GM12878 (cell line): Measurements from ENCODE around the gene NLN.
"Not testable (repeated sequence)": the region's sequence is repeated elsewhere in the genome, so short reads cannot be mapped to it uniquely, and the experiment has no call there.

Experiments
- BHLHE40 ChIP-seq, 2 experiments: fragments of 450-650 bp in 1 of 2; IDR thresholded peaks; 2 replicates each; pipeline ENCODE4 v1.6.1; 2011 to 2017; ENCODE audit warnings: low read depth in 2 of 2, borderline replicate concordance in 1 of 2, improper control_type of control experiment in 1 of 2, low read length in 1 of 2, mild to moderate bottlenecking in 1 of 2
- CHD1 ChIP-seq: IDR thresholded peaks from 2 replicates; pipeline ENCODE4 v1.6.1; 2012; ENCODE audit warnings: low read depth, low read length, improper control_type of control experiment
- CTCF ChIP-seq, 3 experiments: IDR thresholded peaks in 2 of 3; conservative IDR thresholded peaks in 1 of 3; 2 replicates each; pipeline ENCODE4 v1.5.1; 2011; ENCODE audit warnings: low read depth in 3 of 3, low read length in 3 of 3, mild to moderate bottlenecking in 3 of 3, control low read depth in 2 of 3, moderate library complexity in 2 of 3, inconsistent platforms in 1 of 3, mixed read lengths in 1 of 3; ENCODE audit not compliant: control insufficient read depth in 2 of 3, insufficient read depth in 1 of 3; ENCODE audit errors: extremely low read depth in 1 of 3
- EP300 ChIP-seq, 2 experiments: fragments of 150-350 bp in 1 of 2; IDR thresholded peaks; 2 replicates each; pipeline ENCODE4 v1.6.1; 2011 to 2012; ENCODE audit warnings: low read depth in 2 of 2, low read length in 2 of 2, borderline replicate concordance in 1 of 2, improper control_type of control experiment in 1 of 2, inconsistent platforms in 1 of 2; ENCODE audit not compliant: control insufficient read depth in 1 of 2
- EZH2 ChIP-seq: IDR thresholded peaks from 2 replicates; pipeline ENCODE4 v1.6.1; 2012; ENCODE audit warnings: low read depth, mild to moderate bottlenecking, control low read depth, inconsistent platforms, low read length, borderline replicate concordance; ENCODE audit not compliant: control insufficient read depth
- POLR2AphosphoS5 ChIP-seq: IDR thresholded peaks from 2 replicates; pipeline ENCODE4 v1.6.1; 2011; ENCODE audit warnings: mild to moderate bottlenecking, low read length, inconsistent platforms
- SUZ12 ChIP-seq: fragments of 200-600 bp; sonication (generic); IDR thresholded peaks from one replicate; pipeline ENCODE4 v1.6.1; 2018; ENCODE audit warnings: antibody characterized with exemption, mild to moderate bottlenecking; ENCODE audit not compliant: unreplicated experiment
- TF ChIP-seq, protein P1 (sequence below): fragments of 450-650 bp; IDR thresholded peaks from 2 replicates; pipeline ENCODE4 v1.6.1; 2016; ENCODE audit warnings: mild to moderate bottlenecking

- TF ChIP-seq CTCF (IDR thresholded peaks at IDR 0.05 in 2 of 3, conservative IDR thresholded peaks at IDR 0.05 in 1 of 3; ENCODE audit: control insufficient read depth in 2 of 3, extremely low read depth in 1 of 3, insufficient read depth in 1 of 3, low read depth in 3 of 3, low read length in 3 of 3); SUZ12; EP300 (IDR thresholded peaks at IDR 0.05; ENCODE audit: borderline replicate concordance in 1 of 2, control insufficient read depth in 1 of 2, low read depth in 2 of 2, low read length in 2 of 2); EZH2; BHLHE40 (IDR thresholded peaks at IDR 0.05; ENCODE audit: borderline replicate concordance in 1 of 2, low read depth in 2 of 2, low read length in 1 of 2); CHD1; POLR2AphosphoS5: not testable (repeated sequence)
- TF ChIP-seq, protein P1, sequence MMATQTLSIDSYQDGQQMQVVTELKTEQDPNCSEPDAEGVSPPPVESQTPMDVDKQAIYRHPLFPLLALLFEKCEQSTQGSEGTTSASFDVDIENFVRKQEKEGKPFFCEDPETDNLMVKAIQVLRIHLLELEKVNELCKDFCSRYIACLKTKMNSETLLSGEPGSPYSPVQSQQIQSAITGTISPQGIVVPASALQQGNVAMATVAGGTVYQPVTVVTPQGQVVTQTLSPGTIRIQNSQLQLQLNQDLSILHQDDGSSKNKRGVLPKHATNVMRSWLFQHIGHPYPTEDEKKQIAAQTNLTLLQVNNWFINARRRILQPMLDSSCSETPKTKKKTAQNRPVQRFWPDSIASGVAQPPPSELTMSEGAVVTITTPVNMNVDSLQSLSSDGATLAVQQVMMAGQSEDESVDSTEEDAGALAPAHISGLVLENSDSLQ, result not testable (repeated sequence)
Measured at GRCh38 chr5:65871776-65872175, 149.8 kb downstream of the NLN start.
